Aorta (tissue), 5 donors: ENCODE measurements around the gene PSMB8. TPM values are rescaled to one million over a fixed set of nuclear protein-coding genes. Genes with fewer than 3 reads are reported as not detected.
"Not testable (repeated sequence)": the region's sequence is repeated elsewhere in the genome, so short reads cannot be mapped to it uniquely, and the experiment has no call there.

ENCODE experiments used
- ATAC-seq: fragments of 200-7000 bp; cut with Tn5 transposase; one replicate; pipeline ENCODE4 v1.9.1; 2022; ENCODE audit warnings: moderate library complexity; ENCODE audit not compliant: low FRiP score
- DNase-seq, 2 donors: peaks; one replicate each; pipeline ENCODE4 v3.0.0-alpha.2; 2020
- H3K27ac ChIP-seq, 2 donors: one replicate each; pipeline ENCODE4 v1.5.1; 2013; ENCODE audit warnings: low read length in 2 of 2, mild to moderate bottlenecking in 2 of 2, moderate library complexity in 2 of 2, control low read depth in 1 of 2, inconsistent platforms in 1 of 2, low read depth in 1 of 2
- H3K27me3 ChIP-seq, 2 donors: one replicate each; pipeline ENCODE4 v1.6.1; 2013; ENCODE audit warnings: control low read depth in 1 of 2, low read length in 1 of 2, mild to moderate bottlenecking in 1 of 2, moderate library complexity in 1 of 2; ENCODE audit not compliant: insufficient read depth in 2 of 2, control insufficient read depth in 1 of 2
- H3K36me3 ChIP-seq, 2 donors: one replicate each; pipeline ENCODE4 v1.6.1; 2013; ENCODE audit warnings: control low read depth in 1 of 2, low read length in 1 of 2, mild to moderate bottlenecking in 1 of 2; ENCODE audit not compliant: insufficient read depth in 2 of 2, control insufficient read depth in 1 of 2
- H3K4me1 ChIP-seq, 2 donors: one replicate each; pipeline ENCODE4 v1.6.1; 2013; ENCODE audit warnings: low read length in 2 of 2, control low read depth in 1 of 2, mild to moderate bottlenecking in 1 of 2, moderate library complexity in 1 of 2; ENCODE audit not compliant: insufficient read depth in 2 of 2, control insufficient read depth in 1 of 2
- H3K4me3 ChIP-seq, 2 donors: one replicate each; pipeline ENCODE4 v1.5.1; 2013; ENCODE audit warnings: low read length in 2 of 2, control low read depth in 1 of 2, mild to moderate bottlenecking in 1 of 2
- H3K9me3 ChIP-seq: one replicate; pipeline ENCODE4 v1.6.1; 2013; ENCODE audit warnings: mild to moderate bottlenecking, low read length; ENCODE audit not compliant: control insufficient read depth
- WGBS, 2 donors: extraction: QIAGEN DNeasy Blood & Tissue Kit; methylation state at CpG; one replicate each; pipeline ENCODE4 v1.1.7; 2013; 5-methylcytosine and 5-hydroxymethylcytosine counted together
- intact Hi-C, 2 donors: fragments of 100-400 bp; cut with DNase I; formaldehyde crosslinking; loops; one replicate each; pipeline versions ENCODE4 v1.14.2 to v1.15.0; 2022
- polyA plus RNA-seq, 2 donors: library from polyadenylated mRNA; stranded (reverse); fragments of 200-250 nt; gene quantifications; one replicate each; pipeline ENCODE4 v1.2.3, GENCODE V29; 2013
- total RNA-seq, 2 donors: library from RNA; stranded (reverse); fragmentation: NEBNext Ultra II Directional; extraction: Animal tissue kit (Norgen Biotek cat#: 25700); gene quantifications; one replicate each; pipeline ENCODE4 v1.2.1, GENCODE V29; 2021
- donor health status: healthy with polysubstance abuse.
- donor health status: Bipolar disorder and iron deficiency.
- donor health status: DM: no; HTN: no; CAD: no.
- donor health status: DM: no; HTN: no; CAD: no.
- donor health status: DM: yes; HTN: yes; CAD: no.

PSMB8 gene
- total and polyA plus RNA-seq, 4 donors: 40.8 to 69.7 (median 59.0) TPM

GRCh38 chr6:32805404-32805803 is 38.4 kb downstream of the PSMB8 start:
- intact Hi-C loops, ATAC-seq: not testable (repeated sequence)

GRCh38 chr6:32803416-32803815 is 40.4 kb downstream of the PSMB8 start:
- DNase-seq (no peak), ATAC-seq (no peak)
- intact Hi-C loops: no loop called here
- no peaks in the 10 kb centered on the region for H3K36me3 ChIP-seq
- H3K27me3 ChIP-seq: no peaks in the 10 kb centered on the region
- H3K4me3 ChIP-seq: no peak overlapping the region
- H3K9me3 ChIP-seq: peaks cover 2% of the 10 kb centered on the region
- no peak overlapping the region for H3K27ac ChIP-seq
- no peaks in the 10 kb centered on the region for H3K4me1 ChIP-seq
- WGBS, 2 donors: 35 to 82% methylated on average over 2 of the region's 2 CpGs

More at GRCh38 chr6:32805404-32805803, 38.4 kb downstream of the PSMB8 start:
- not testable (repeated sequence) for H3K4me1 ChIP-seq, H3K4me3 ChIP-seq, H3K9me3 ChIP-seq, DNase-seq, H3K36me3 ChIP-seq, H3K27me3 ChIP-seq, H3K27ac ChIP-seq

GRCh38 chr6:32799740-32800139 is 44.1 kb downstream of the PSMB8 start:
- intact Hi-C loops: loop anchor here (5.0 kb wide), 1 partner anchor 382 kb away; no protein-coding TSS in a partner anchor
- no peak for ATAC-seq
- Histone ChIP-seq H3K36me3 (no peaks in the 10 kb centered on the region), H3K27ac (no peak overlapping the region), H3K27me3 (no peaks in the 10 kb centered on the region), H3K4me3 (no peak overlapping the region), H3K9me3 (peaks cover 2% of the 10 kb centered on the region), H3K4me1 (no peaks in the 10 kb centered on the region)
- WGBS, 2 donors: 80 to 93% methylated on average over 3 of the region's 3 CpGs
- no peak for DNase-seq

GRCh38 chr6:32799168-32799567 is 44.7 kb downstream of the PSMB8 start:
- H3K4me3 ChIP-seq: no peak overlapping the region
- ATAC-seq: no peak
- intact Hi-C loops: loop anchor here (5.0 kb wide), 1 partner anchor 382 kb away; no protein-coding TSS in a partner anchor
- no peak for DNase-seq
- no peak overlapping the region for H3K27ac ChIP-seq
- 92 to 98% methylated on average over 3 of the region's 3 CpGs for WGBS, 2 donors
- H3K27me3 ChIP-seq: no peaks in the 10 kb centered on the region
- H3K9me3 ChIP-seq: peaks cover 2% of the 10 kb centered on the region
- H3K36me3 ChIP-seq: no peaks in the 10 kb centered on the region
- H3K4me1 ChIP-seq: no peaks in the 10 kb centered on the region

GRCh38 chr6:32796848-32797776 is 46.7 kb downstream of the PSMB8 start:
- intact Hi-C loops: loop anchor here (5.0 kb wide), 1 partner anchor 380 kb away; no protein-coding TSS in a partner anchor
- Histone ChIP-seq H3K36me3 (no peaks in the 10 kb centered on the region), H3K4me3 (no peak overlapping the region), H3K27me3 (no peaks in the 10 kb centered on the region), H3K4me1 (no peaks in the 10 kb centered on the region), H3K9me3 (peaks cover 2% of the 10 kb centered on the region), H3K27ac (no peak overlapping the region)
- ATAC-seq (peak; percentile 91), DNase-seq (peak; percentile 81 to 92)
- WGBS, 2 donors: 8% methylated on average over 30 of the region's 30 CpGs

- 36 to 77% methylated on average over 2 of the region's 2 CpGs for WGBS, 2 donors
- Histone ChIP-seq H3K4me3 (no peak overlapping the region), H3K27ac (no peak overlapping the region), H3K27me3 (no peaks in the 10 kb centered on the region), H3K4me1 (no peaks in the 10 kb centered on the region), H3K9me3 (peaks cover 2% of the 10 kb centered on the region), H3K36me3 (no peaks in the 10 kb centered on the region)
- DNase-seq (no peak), ATAC-seq (no peak)
- intact Hi-C loops: no loop called here
Measured at GRCh38 chr6:32794510-32794909, 49.3 kb downstream of the PSMB8 start.

- ATAC-seq (no peak), DNase-seq (no peak)
- intact Hi-C loops: no loop called here
- Histone ChIP-seq H3K4me1 (no peaks in the 10 kb centered on the region), H3K27me3 (no peaks in the 10 kb centered on the region), H3K9me3 (no peaks in the 10 kb centered on the region), H3K27ac (no peak overlapping the region), H3K4me3 (no peak overlapping the region), H3K36me3 (no peaks in the 10 kb centered on the region)
- whole genome bisulfite sequencing, 2 donors: 60 to 72% methylated on average over 3 of the region's 3 CpGs
Measured at GRCh38 chr6:32792901-32793435, 50.9 kb downstream of the PSMB8 start.
